ENCODE results near the gene SLCO3A1. TPM values are rescaled to one million over a fixed set of nuclear protein-coding genes. Genes with fewer than 3 reads are reported as not detected.
"Not testable (repeated sequence)": the region's sequence is repeated elsewhere in the genome, so short reads cannot be mapped to it uniquely, and the experiment has no call there.

The SLCO3A1 gene
- total RNA-seq, 2 donors from 2014 or later, result 13.0 to 15.1 TPM

GRCh38 chr15:92062505-92062904, 209.0 kb downstream of the SLCO3A1 start:
- DNase-seq (no peak), ATAC-seq (no peak)
- intact Hi-C loops (cut with DNase I, micrococcal nuclease), result no loop called here

GRCh38 chr15:92068121-92068520, 214.6 kb downstream of the SLCO3A1 start:
- ATAC-seq (no peak), DNase-seq (no peak)
- intact Hi-C loops (cut with DNase I, micrococcal nuclease), result no loop called here

GRCh38 chr15:92069308-92070250, 216.1 kb downstream of the SLCO3A1 start:
- intact Hi-C loops (cut with DNase I, micrococcal nuclease), result no loop called here
- peak in 1 of 2 donors; percentile 52 for DNase-seq

GRCh38 chr15:92070251-92070650, 216.7 kb downstream of the SLCO3A1 start:
- ATAC-seq; DNase-seq; intact Hi-C loops (cut with DNase I, micrococcal nuclease): not testable (repeated sequence)

More at GRCh38 chr15:92069308-92070250, 216.1 kb downstream of the SLCO3A1 start:
- ATAC-seq, result peak; percentile 86

- peak in 1 of 2 donors; percentile 31 for DNase-seq
Measured at GRCh38 chr15:92071045-92071634, 217.6 kb downstream of the SLCO3A1 start.

GRCh38 chr15:92073044-92073785, 219.7 kb downstream of the SLCO3A1 start:
- no peak for ATAC-seq
- intact Hi-C loops (cut with DNase I, micrococcal nuclease), result no loop called here
- DNase-seq, result no peak

More at GRCh38 chr15:92071045-92071634, 217.6 kb downstream of the SLCO3A1 start:
- peak; percentile 77 for ATAC-seq
- intact Hi-C loops (cut with DNase I, micrococcal nuclease), result no loop called here

- intact Hi-C loops (cut with DNase I, micrococcal nuclease), result no loop called here
- no peak for DNase-seq
- ATAC-seq, result no peak
Measured at GRCh38 chr15:92074101-92074500, 220.6 kb downstream of the SLCO3A1 start.

GRCh38 chr15:92074646-92075045, 221.1 kb downstream of the SLCO3A1 start:
- DNase-seq (no peak), ATAC-seq (no peak)
- intact Hi-C loops (cut with DNase I, micrococcal nuclease), result no loop called here

GRCh38 chr15:92075764-92076163, 222.3 kb downstream of the SLCO3A1 start:
- ATAC-seq, result no peak

GRCh38 chr15:92076541-92076940, 223.0 kb downstream of the SLCO3A1 start:
- DNase-seq, result no peak
- intact Hi-C loops (cut with DNase I, micrococcal nuclease), result no loop called here
- ATAC-seq, result no peak

More at GRCh38 chr15:92075764-92076163, 222.3 kb downstream of the SLCO3A1 start:
- no peak for DNase-seq
- intact Hi-C loops (cut with DNase I, micrococcal nuclease), result no loop called here

GRCh38 chr15:92077353-92078085, 224.0 kb downstream of the SLCO3A1 start:
- intact Hi-C loops (cut with DNase I, micrococcal nuclease), result no loop called here
- peak; percentile 49 to 71 for DNase-seq
- ATAC-seq, result peak; percentile 93

GRCh38 chr15:92078270-92078669, 224.8 kb downstream of the SLCO3A1 start:
- no peak for ATAC-seq
- intact Hi-C loops (cut with DNase I, micrococcal nuclease), result no loop called here
- no peak for DNase-seq

- no peak for ATAC-seq
- no peak for DNase-seq
- intact Hi-C loops (cut with DNase I, micrococcal nuclease), result no loop called here
Measured at GRCh38 chr15:92079047-92079446, 225.5 kb downstream of the SLCO3A1 start.

GRCh38 chr15:92079647-92080255, 226.2 kb downstream of the SLCO3A1 start:
- intact Hi-C loops (cut with DNase I, micrococcal nuclease), result loop anchor here in 1 of 2 donors (5.0 kb wide), 2 partner anchors 382 to 777 kb away; no protein-coding TSS in a partner anchor
- ATAC-seq (no peak), DNase-seq (no peak)

GRCh38 chr15:92082006-92082843, 228.7 kb downstream of the SLCO3A1 start:
- intact Hi-C loops (cut with DNase I, micrococcal nuclease), result loop anchor here in 1 of 2 donors (5.0 kb wide), 2 partner anchors 385 to 780 kb away; no protein-coding TSS in a partner anchor
- ATAC-seq (peak; percentile 76), DNase-seq (peak; percentile 38 to 67)

- intact Hi-C loops (cut with DNase I, micrococcal nuclease), result loop anchor here in 1 of 2 donors (5.0 kb wide), 2 partner anchors 386 to 781 kb away; no protein-coding TSS in a partner anchor
- DNase-seq (no peak), ATAC-seq (no peak)
Measured at GRCh38 chr15:92083190-92083589, 229.7 kb downstream of the SLCO3A1 start.

- intact Hi-C loops (cut with DNase I, micrococcal nuclease), result no loop called here
- ATAC-seq, result no peak
- DNase-seq, result no peak
Measured at GRCh38 chr15:92087211-92087610, 233.7 kb downstream of the SLCO3A1 start.

All from left colon (tissue), 2 donors.